IMR-90 (cell line): Measurements from ENCODE around the gene SYTL2. TPM values are rescaled to one million over a fixed set of nuclear protein-coding genes. Genes with fewer than 3 reads are reported as not detected.

Source experiments
- ATAC-seq: fragments of 200-7000 bp; cut with Tn5 transposase; 2 replicates; pipeline ENCODE4 v1.9.1; 2020; ENCODE audit warnings: low read depth, mild to moderate bottlenecking, moderate library complexity
- BruUV-seq: library from RNA; stranded (reverse); fragments of 400-500 nt; replicated peaks from 2 replicates; lab custom pipeline; 2021; lab: Mats Ljungman, UMichigan
- CTCF ChIA-PET: fragments of 300-600 bp; formaldehyde crosslinking; extraction: SDS; loops from one replicate; lab custom pipeline; 2021; ENCODE audit warnings: antibody characterized with exemption; lab: Yijun Ruan, JAX
- POLR2A ChIA-PET: fragments of 300-600 bp; sonication (Branson Sonifier 250); formaldehyde crosslinking; loops from one replicate; lab custom pipeline; 2022; ENCODE audit warnings: antibody characterized with exemption; ENCODE audit not compliant: unreplicated experiment; lab: Charles Lee
- DNase-seq: peaks from one replicate; pipeline ENCODE4 v3.0.0; 2013
- H2AFZ ChIP-seq: replicated peaks from 2 replicates; pipeline ENCODE3; 2013; ENCODE audit warnings: low read length, mild to moderate bottlenecking; ENCODE audit not compliant: poor library complexity
- H2AK5ac ChIP-seq: 2 replicates; pipeline ENCODE4 v1.6.1; 2013; ENCODE audit warnings: low read depth, low read length, inconsistent platforms
- H2AK9ac ChIP-seq: replicated peaks from 2 replicates; pipeline ENCODE3; 2013; ENCODE audit warnings: mild to moderate bottlenecking, low read depth, low read length, moderate library complexity; ENCODE audit not compliant: poor library complexity
- H2BK120ac ChIP-seq: 2 replicates; pipeline ENCODE4 v1.6.1; 2013; ENCODE audit warnings: low read depth, low read length, inconsistent platforms
- H2BK15ac ChIP-seq: 3 replicates; pipeline ENCODE4 v1.6.1; 2013; ENCODE audit warnings: low read depth, low read length, inconsistent platforms
- H2BK20ac ChIP-seq: 2 replicates; pipeline ENCODE4 v1.6.1; 2013; ENCODE audit warnings: low read depth, mild to moderate bottlenecking, inconsistent platforms, low read length, moderate library complexity
- H2BK5ac ChIP-seq: 2 replicates; pipeline ENCODE4 v1.6.1; 2013; ENCODE audit warnings: mild to moderate bottlenecking, low read depth, low read length, inconsistent platforms; ENCODE audit not compliant: poor library complexity, severe bottlenecking
- H3K14ac ChIP-seq: replicated peaks from 2 replicates; pipeline ENCODE4 v1.6.1; 2013; ENCODE audit warnings: low read depth, low read length, inconsistent platforms
- H3K18ac ChIP-seq: 2 replicates; pipeline ENCODE4 v1.6.1; 2013; ENCODE audit warnings: low read depth, low read length, control low read depth
- H3K23ac ChIP-seq: 2 replicates; pipeline ENCODE4 v1.6.1; 2013; ENCODE audit warnings: low read depth, low read length, inconsistent platforms
- H3K27ac ChIP-seq: 2 replicates; pipeline ENCODE4 v1.5.1; 2013; ENCODE audit warnings: mild to moderate bottlenecking, control low read depth, low read length; ENCODE audit not compliant: insufficient read depth
- H3K27me3 ChIP-seq: 2 replicates; pipeline ENCODE4 v1.6.1; 2013; ENCODE audit warnings: low read length; ENCODE audit not compliant: control insufficient read depth, insufficient read depth
- H3K36me3 ChIP-seq: 2 replicates; pipeline ENCODE4 v1.6.1; 2013; ENCODE audit warnings: low read length, mixed read lengths; ENCODE audit not compliant: control insufficient read depth, insufficient read depth
- H3K4ac ChIP-seq: 2 replicates; pipeline ENCODE4 v1.6.1; 2013; ENCODE audit warnings: low read depth, low read length, inconsistent platforms
- H3K4me1 ChIP-seq: 2 replicates; pipeline ENCODE4 v1.6.1; 2013; ENCODE audit warnings: low read length, mixed read lengths; ENCODE audit not compliant: control insufficient read depth, insufficient read depth
- H3K4me2 ChIP-seq: 2 replicates; pipeline ENCODE4 v1.6.1; 2013; ENCODE audit warnings: low read depth, mild to moderate bottlenecking, control low read depth, low read length, moderate library complexity
- H3K4me3 ChIP-seq: 2 replicates; pipeline ENCODE4 v1.5.1; 2013; ENCODE audit warnings: low read depth, mild to moderate bottlenecking, control low read depth, low read length, moderate library complexity; ENCODE audit not compliant: insufficient read depth
- H3K56ac ChIP-seq: 2 replicates; pipeline ENCODE4 v1.6.1; 2013; ENCODE audit warnings: low read length, inconsistent platforms; ENCODE audit not compliant: insufficient read depth; ENCODE audit errors: extremely low read depth
- H3K79me1 ChIP-seq, 2 experiments: 2 replicates each; pipeline ENCODE4 v1.6.1; 2013; ENCODE audit warnings: low read length in 2 of 2, inconsistent platforms in 1 of 2, low read depth in 1 of 2
- H3K9ac ChIP-seq: 2 replicates; pipeline ENCODE4 v1.6.1; 2013; ENCODE audit warnings: low read depth, low read length, control low read depth
- H3K9me1 ChIP-seq: 2 replicates; pipeline ENCODE4 v1.6.1; 2013; ENCODE audit warnings: low read length, inconsistent platforms; ENCODE audit not compliant: insufficient read depth
- H3K9me3 ChIP-seq: 2 replicates; pipeline ENCODE4 v1.6.1; 2013; ENCODE audit warnings: low read length; ENCODE audit not compliant: control insufficient read depth, insufficient read depth
- H4K20me1 ChIP-seq: 2 replicates; pipeline ENCODE4 v1.6.1; 2013; ENCODE audit warnings: low read length, inconsistent platforms; ENCODE audit not compliant: insufficient read depth
- H4K5ac ChIP-seq: 2 replicates; pipeline ENCODE4 v1.6.1; 2013; ENCODE audit warnings: mild to moderate bottlenecking, low read depth, low read length, control low read depth
- H4K8ac ChIP-seq, 2 experiments: 2 replicates each; pipeline ENCODE4 v1.6.1; 2013; ENCODE audit warnings: low read depth in 2 of 2, low read length in 2 of 2, control low read depth in 1 of 2, inconsistent platforms in 1 of 2
- H4K91ac ChIP-seq: 2 replicates; pipeline ENCODE4 v1.6.1; 2013; ENCODE audit warnings: low read depth, low read length, inconsistent platforms; ENCODE audit not compliant: insufficient read depth
- MAZ ChIP-seq: IDR thresholded peaks from 2 replicates; pipeline ENCODE4 v1.6.1; 2012; ENCODE audit warnings: low read depth, mild to moderate bottlenecking, low read length, improper control_type of control experiment, moderate library complexity, borderline replicate concordance
- MXI1 ChIP-seq: IDR thresholded peaks from 2 replicates; pipeline ENCODE4 v1.6.1; 2012; ENCODE audit warnings: low read depth, mild to moderate bottlenecking, low read length, moderate library complexity, borderline replicate concordance
- NFE2L2 ChIP-seq: fragments of 150-350 bp; IDR thresholded peaks from 2 replicates; pipeline ENCODE4 v1.6.1; 2016; ENCODE audit warnings: low read depth, mild to moderate bottlenecking, low read length
- RAD21 ChIP-seq: IDR thresholded peaks from 2 replicates; pipeline ENCODE4 v1.6.1; 2012; ENCODE audit warnings: low read length, improper control_type of control experiment
- SMC3 ChIP-seq: fragments of 150-350 bp; IDR thresholded peaks from 2 replicates; pipeline ENCODE4 v1.6.1; 2016; ENCODE audit warnings: low read depth, mild to moderate bottlenecking, antibody characterized with exemption, low read length, moderate library complexity
- WGBS, 2 experiments: methylation state at CpG; one replicate each; pipeline versions ENCODE4 v1.1.5 to v1.1.7; 2013; ENCODE audit warnings: missing lambda C conversion rate in 2 of 2; ENCODE audit not compliant: insufficient read length in 1 of 2; ENCODE audit errors: extremely low coverage in 2 of 2; 5-methylcytosine and 5-hydroxymethylcytosine counted together
- dilution Hi-C: fragments of 300-500 bp; cut with HindIII; formaldehyde crosslinking; loops from one replicate; pipeline ENCODE4 v1.14.3; 2018; ENCODE audit warnings: low sequenced_read_pairs; ENCODE audit not compliant: unreplicated experiment
- in situ Hi-C: fragments of 300-500 bp; cut with MboI; formaldehyde crosslinking; loops from 3 replicates; pipeline ENCODE4 v1.14.3; 2019; ENCODE audit warnings: low sequenced_read_pairs, inconsistent platforms, mixed read lengths
- intact Hi-C: fragments of 100-400 bp; cut with micrococcal nuclease; formaldehyde crosslinking; loops from 2 replicates; pipeline ENCODE4 v1.10.0; 2022
- polyA plus RNA-seq, 3 experiments: library from polyadenylated mRNA; depleted of rRNA; stranded (reverse); fragments of >200 nt; gene quantifications; 2 replicates each; pipeline ENCODE4 v1.2.3, GENCODE V29; 2012; ENCODE audit warnings: low replicate concordance in 1 of 3
- total RNA-seq: library from RNA; depleted of rRNA; stranded (reverse); fragments of >200 nt; gene quantifications from 2 replicates; pipeline ENCODE4 v1.2.3, GENCODE V29; 2012
- TF ChIP-seq, protein P1 (sequence below): conservative IDR thresholded peaks from 2 replicates; pipeline ENCODE4 v1.5.1; 2012; ENCODE audit warnings: mild to moderate bottlenecking, low read depth, low read length, improper control_type of control experiment

Gene SYTL2
- total and polyA plus RNA-seq, 2 of the 4 experiments (the other 2 are of a cell fraction): 45.2 to 70.0 TPM

DNA sequence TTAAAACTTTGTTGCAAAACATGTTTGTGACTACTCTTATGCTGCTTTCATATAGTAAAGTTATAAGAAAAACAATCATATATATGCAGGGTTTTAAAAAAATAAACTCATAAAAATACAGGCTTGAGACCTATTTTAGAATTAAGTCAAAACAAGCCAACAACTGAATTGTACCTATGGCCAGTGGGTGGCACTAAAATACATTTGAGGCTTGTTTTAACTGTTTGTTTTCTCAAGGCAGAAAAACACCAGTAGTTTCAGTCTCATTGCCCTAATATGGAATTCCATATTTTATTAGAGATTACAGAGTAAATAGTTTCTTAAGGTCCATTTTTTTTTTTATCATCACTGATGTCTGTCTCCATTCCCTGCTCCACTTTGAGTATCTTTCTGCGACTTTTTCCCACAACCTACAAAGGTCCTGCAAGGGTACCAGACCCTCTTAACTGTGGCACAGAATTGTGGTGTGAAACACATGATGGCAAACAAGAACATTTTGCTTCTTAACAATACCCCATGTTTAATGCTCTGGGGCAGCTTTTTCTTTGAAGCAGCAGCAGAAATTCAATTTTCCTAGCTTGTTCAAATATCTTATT lies 116.5 kb downstream of the SYTL2 start:
- Histone ChIP-seq H2BK20ac (no peak overlapping the region), H3K9ac (no peak overlapping the region), H3K14ac (0 out of 2 replicates have a peak overlapping the region, but pooled peaks have one; percentile 46), H3K23ac (0 out of 2 replicates have a peak overlapping the region, but pooled peaks have one; percentile 29), H2BK5ac (peak overlapping the region; percentile 62), H3K18ac (peak overlapping the region; percentile 89; the same call in 1 of the 2 replicates), H2BK120ac (peak overlapping the region; percentile 36; the same call in 1 of the 2 replicates), H3K4me2 (no peak overlapping the region), H2AK5ac (no peak overlapping the region), H3K27me3 (no peaks in the 10 kb centered on the region), H3K4ac (peak overlapping the region; percentile 37; the same call in 1 of the 2 replicates), H4K91ac (peak overlapping the region; percentile 69; the same call in 1 of the 2 replicates), H4K5ac (peak overlapping the region; percentile 87), H2AK9ac (no peak overlapping the region), H3K79me1 (0 out of 4 replicates have a peak, but pooled peaks cover 0 to 2% of the 10 kb centered on the region in 2 experiments), H3K56ac (no peak overlapping the region), H3K4me3 (no peak overlapping the region), H4K8ac (peak overlapping the region in 1 of 2 experiments; percentile 37; a peak in 1 of 4 replicates), H3K9me1 (no peaks in the 10 kb centered on the region), H3K36me3 (peaks cover 20% of the 10 kb centered on the region), H4K20me1 (no peaks in the 10 kb centered on the region), H2AFZ (no peak overlapping the region), H3K9me3 (no peaks in the 10 kb centered on the region), H3K27ac (peak overlapping the region; percentile 63; the same call in 1 of the 2 replicates), H3K4me1 (peaks cover 6% of the 10 kb centered on the region), H2BK15ac (no peak overlapping the region; the same call in 2 of the 3 replicates)
- POLR2A ChIA-PET: interaction anchor here (0.5 kb wide), 1 partner anchor 103 kb away, joined by 7 read pairs; no protein-coding TSS in a partner anchor
- DNase-seq: peak; percentile 71
- in situ Hi-C loops: loop anchor here (25.0 kb wide), 1 partner anchor 593 kb away; no protein-coding TSS in a partner anchor
- intact Hi-C loops: loop anchor here (2.0 kb wide), 2 partner anchors 134 to 160 kb away; partner anchors contain the start of gene CCDC83
- BruUV-seq: TSS peak; percentile 88
- peak; percentile 65 for TF ChIP-seq SMC3
- no peak for TF ChIP-seq NFE2L2
- TF ChIP-seq MAZ: no peak
- no peak for TF ChIP-seq MXI1
- peak; percentile 77 for TF ChIP-seq RAD21
- TF ChIP-seq, protein P1, sequence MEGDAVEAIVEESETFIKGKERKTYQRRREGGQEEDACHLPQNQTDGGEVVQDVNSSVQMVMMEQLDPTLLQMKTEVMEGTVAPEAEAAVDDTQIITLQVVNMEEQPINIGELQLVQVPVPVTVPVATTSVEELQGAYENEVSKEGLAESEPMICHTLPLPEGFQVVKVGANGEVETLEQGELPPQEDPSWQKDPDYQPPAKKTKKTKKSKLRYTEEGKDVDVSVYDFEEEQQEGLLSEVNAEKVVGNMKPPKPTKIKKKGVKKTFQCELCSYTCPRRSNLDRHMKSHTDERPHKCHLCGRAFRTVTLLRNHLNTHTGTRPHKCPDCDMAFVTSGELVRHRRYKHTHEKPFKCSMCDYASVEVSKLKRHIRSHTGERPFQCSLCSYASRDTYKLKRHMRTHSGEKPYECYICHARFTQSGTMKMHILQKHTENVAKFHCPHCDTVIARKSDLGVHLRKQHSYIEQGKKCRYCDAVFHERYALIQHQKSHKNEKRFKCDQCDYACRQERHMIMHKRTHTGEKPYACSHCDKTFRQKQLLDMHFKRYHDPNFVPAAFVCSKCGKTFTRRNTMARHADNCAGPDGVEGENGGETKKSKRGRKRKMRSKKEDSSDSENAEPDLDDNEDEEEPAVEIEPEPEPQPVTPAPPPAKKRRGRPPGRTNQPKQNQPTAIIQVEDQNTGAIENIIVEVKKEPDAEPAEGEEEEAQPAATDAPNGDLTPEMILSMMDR: peak; percentile 67
- no CpG with 5 or more reads among the region's 1 CpG for WGBS, 2 experiments
- CTCF ChIA-PET: interaction anchor here (1.3 to 1.8 kb wide), 4 partner anchors 9 to 160 kb away, joined by 3 to 7 read pairs (median 6); partner anchors contain the start of genes CCDC83 and CCDC89
- ATAC-seq: peak; percentile 69
- dilution Hi-C loops: no loop called here
